IPS DF 4.7 (cell line): Measurements from ENCODE around the gene PI4K2B.
A peak's percentile ranks its signal among the peaks of the same experiment; 100 is the strongest.
"Not testable (repeated sequence)": the region's sequence is repeated elsewhere in the genome, so short reads cannot be mapped to it uniquely, and the experiment has no call there.

Source experiments
- DNase-seq: peaks from one replicate; pipeline ENCODE4 v3.0.0-alpha.2; 2013; ENCODE audit warnings: low spot score; ENCODE audit errors: extremely low read depth

PI4K2B gene

GRCh38 chr4:25303578-25303977, 69.7 kb downstream of the PI4K2B start:
- DNase-seq: no peak

GRCh38 chr4:25306518-25307057, 72.8 kb downstream of the PI4K2B start:
- no peak for DNase-seq

DNA sequence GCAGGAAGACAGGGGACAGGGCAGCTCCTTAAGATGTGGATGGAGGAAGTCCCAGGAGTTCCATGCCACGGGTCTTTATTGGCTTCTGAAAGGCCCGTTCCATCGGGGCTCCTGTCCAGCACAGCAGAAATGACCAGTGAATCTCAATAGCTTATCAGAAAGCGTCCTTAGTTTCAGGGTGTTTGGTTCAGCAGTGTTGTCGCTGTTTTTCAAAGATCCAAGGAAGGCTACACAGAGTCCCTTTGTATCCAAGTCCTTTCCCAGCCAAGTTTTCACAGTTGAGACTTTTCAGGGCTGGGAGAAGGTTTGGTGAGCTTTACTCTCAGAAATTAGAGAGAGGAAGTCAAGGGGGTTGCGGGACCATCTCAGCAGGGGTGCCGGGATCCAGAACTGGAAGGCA, 73.8 kb downstream of the PI4K2B start:
- no peak for DNase-seq

- DNase-seq: no peak
These were observed 74.5 kb downstream of the PI4K2B start for GRCh38 chr4:25308306-25308705.

DNA sequence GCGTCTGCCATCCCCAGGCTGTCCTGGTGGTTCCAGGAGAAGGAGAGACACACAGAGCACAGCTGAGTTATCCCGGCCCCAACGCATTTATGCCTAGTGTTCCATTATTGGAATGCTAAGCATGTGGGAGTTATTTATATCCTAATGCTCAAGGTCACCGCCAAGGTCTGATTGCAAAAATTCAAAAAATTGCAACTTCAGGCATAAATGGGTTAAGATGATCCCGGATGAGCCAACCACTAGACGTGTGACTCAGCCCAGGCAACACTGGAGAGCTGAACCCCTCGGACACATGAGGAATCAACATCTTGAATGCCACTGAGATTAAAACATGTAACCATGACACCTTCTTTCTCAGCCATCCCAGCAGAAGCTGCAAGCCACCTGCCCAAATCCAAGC, 74.9 kb downstream of the PI4K2B start:
- DNase-seq: no peak

- no peak for DNase-seq
These were observed 76.4 kb downstream of the PI4K2B start for GRCh38 chr4:25310066-25310802.

DNA sequence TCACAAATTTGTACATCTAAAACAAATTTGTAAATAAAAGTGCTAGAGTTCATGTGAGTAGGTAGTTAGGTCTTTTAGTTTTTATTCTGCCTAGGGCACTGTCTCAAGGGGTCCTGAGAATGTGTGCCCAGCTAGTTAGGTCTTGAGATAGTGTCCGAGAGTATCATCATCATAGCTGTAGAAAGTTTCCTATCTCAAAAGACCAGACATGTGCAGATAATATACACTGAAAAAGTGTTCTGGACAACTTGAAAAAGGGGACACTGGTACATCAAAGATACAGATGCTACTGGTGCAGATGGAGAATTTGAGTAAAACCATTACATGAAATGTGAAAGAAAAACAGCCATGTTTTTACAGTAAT, 77.0 kb downstream of the PI4K2B start:
- no peak for DNase-seq

DNA sequence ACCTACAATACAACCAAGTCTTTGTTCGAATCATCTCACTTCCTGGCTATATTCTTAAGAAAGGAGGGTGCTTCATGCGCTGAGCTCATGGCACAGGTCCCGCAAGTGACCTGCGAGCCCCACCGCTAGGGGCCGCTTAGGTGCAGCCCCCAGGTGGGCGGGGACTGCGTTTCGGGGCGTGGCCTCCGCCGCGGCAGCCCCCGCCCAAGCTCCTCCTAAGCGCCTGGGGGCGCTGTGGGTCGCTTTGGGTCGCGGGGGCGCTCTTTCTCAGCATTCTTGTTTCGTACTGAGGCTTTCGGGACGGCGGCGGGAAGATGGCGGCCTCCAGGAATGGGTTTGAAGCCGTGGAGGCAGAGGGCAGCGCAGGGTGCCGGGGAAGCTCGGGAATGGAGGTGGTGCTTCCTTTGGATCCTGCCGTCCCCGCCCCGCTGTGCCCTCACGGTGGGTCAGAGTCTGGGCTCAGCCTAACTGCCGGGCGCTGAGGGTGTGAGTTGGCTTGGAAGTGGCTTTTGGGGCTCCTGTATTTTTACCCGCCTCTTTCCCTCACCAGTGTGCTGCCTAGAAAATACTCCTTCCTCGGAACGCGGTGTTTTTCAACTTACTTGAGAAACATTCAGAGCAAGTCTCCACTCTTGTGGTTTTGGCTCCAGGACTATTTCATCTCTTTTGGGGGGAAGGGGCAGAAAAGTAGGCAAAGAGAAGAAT, 78.8 kb downstream of the PI4K2B start, which contains the start of gene ZCCHC4:
Gene ZCCHC4, plus strand, starts transcription at position 279 of the 705 bp plus-strand sequence. Its CDS starts 36 bp downstream, at position 315.
- DNase-seq: peak; percentile 38

DNA sequence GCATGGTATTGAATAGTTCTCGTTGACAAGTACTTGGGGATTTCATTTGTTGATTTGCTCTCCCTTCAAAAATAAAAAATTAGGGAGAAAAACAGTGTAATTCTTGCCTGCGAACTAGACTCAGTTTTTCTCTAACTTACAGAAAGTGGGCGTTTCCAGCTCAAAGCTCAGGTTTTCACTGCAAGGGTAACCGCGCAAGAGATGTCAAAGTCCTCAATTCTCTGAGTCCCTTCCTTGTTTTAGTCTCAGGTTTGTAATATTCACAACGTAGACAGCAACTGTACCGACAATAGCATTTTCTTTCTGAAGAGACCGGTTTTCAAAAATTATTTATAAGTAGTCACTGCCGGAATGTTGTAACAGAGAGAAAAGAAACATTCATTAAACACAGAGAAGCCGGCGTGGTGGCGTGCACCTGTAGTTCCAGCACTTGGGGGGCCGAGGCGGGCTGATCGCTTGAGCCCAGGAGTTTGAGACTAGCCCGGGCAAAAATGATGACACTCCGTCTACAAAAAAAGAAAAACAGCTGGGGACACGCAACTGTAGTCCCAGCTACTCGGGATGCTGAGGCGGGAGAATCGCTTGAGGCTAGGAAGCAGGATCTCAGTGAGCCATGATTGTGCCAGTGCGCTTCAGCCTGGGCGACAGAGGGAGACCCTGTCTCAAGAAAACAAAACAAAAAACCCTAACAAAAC, 79.5 kb downstream of the PI4K2B start:
- DNase-seq: no peak

DNA sequence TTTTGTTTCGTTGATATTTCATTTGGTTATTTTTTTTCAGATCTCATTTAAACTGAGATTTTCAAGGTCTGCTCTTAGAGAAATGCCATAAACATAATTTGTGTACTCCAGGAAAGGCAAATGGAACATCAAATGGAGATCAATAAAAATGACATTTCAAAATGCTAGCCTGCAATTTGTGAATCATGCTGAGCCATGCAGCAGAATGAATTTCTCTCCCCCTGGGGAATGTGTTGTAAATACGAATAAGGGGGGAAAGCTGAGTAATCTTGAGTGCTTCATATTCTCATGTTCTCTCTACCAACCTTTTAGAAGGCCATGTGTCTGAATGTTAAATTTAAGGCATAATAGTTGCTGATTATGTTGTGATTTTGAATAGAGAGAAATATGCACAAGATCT, 86.5 kb downstream of the PI4K2B start:
- DNase-seq: no peak

GRCh38 chr4:25320773-25321172, 86.9 kb downstream of the PI4K2B start:
- DNase-seq: no peak

GRCh38 chr4:25321703-25322102, 87.9 kb downstream of the PI4K2B start:
- no peak for DNase-seq

GRCh38 chr4:25328463-25328862, 94.6 kb downstream of the PI4K2B start:
- DNase-seq: not testable (repeated sequence)
